H1 (cell line): Measurements from ENCODE around the gene DNMT3B.

Experiments used
- BCL11A ChIP-seq, 2 experiments: IDR thresholded peaks; one replicate each; pipeline ENCODE4 v1.6.1; 2011; ENCODE audit warnings: low read depth in 2 of 2, low read length in 2 of 2, mild to moderate bottlenecking in 2 of 2
- CBX5 ChIP-seq: fragments of 300-800, 300-1000 bp; sonication (generic); IDR thresholded peaks from 2 replicates; pipeline ENCODE4 v1.7.1; 2016; ENCODE audit warnings: antibody characterized with exemption, low read length, low read depth
- POLR2A ChIP-seq, 2 experiments: IDR thresholded peaks; 1 replicate in 1 of 2; 2 replicates in 1 of 2; pipeline ENCODE4 v1.6.1; 2011; ENCODE audit warnings: low read depth in 2 of 2, low read length in 2 of 2, mild to moderate bottlenecking in 2 of 2; ENCODE audit errors: control extremely low read depth in 1 of 2
- POLR2AphosphoS5 ChIP-seq: IDR thresholded peaks from 2 replicates; pipeline ENCODE4 v1.6.1; 2011; ENCODE audit warnings: low read depth, low read length
- RAD21 ChIP-seq, 2 experiments: IDR thresholded peaks in 1 of 2; conservative IDR thresholded peaks in 1 of 2; 2 replicates each; pipeline ENCODE4 v1.6.1; 2011; ENCODE audit warnings: low read depth in 2 of 2, low read length in 2 of 2, improper control_type of control experiment in 1 of 2, inconsistent platforms in 1 of 2, mild to moderate bottlenecking in 1 of 2, moderate library complexity in 1 of 2
- TAF7 ChIP-seq: optimal IDR thresholded peaks from 2 replicates; pipeline ENCODE3; 2011; ENCODE audit warnings: low read depth, mild to moderate bottlenecking, inconsistent platforms, low read length, moderate library complexity, borderline replicate concordance
- TBP ChIP-seq: IDR thresholded peaks from 2 replicates; pipeline ENCODE4 v1.6.1; 2011; ENCODE audit warnings: low read depth, low read length, improper control_type of control experiment
- TF ChIP-seq, protein P1 (sequence below), 3 experiments: IDR thresholded peaks; 1 replicate in 2 of 3; 2 replicates in 1 of 3; pipeline versions ENCODE4 v1.5.1 to v1.6.1; 2011; ENCODE audit warnings: low read length in 3 of 3, mild to moderate bottlenecking in 3 of 3, inconsistent platforms in 2 of 3, low read depth in 1 of 3, moderate library complexity in 1 of 3; ENCODE audit not compliant: insufficient read depth in 1 of 3; ENCODE audit errors: control extremely low read depth in 1 of 3

GRCh38 chr20:32775336-32775991, 13.3 kb downstream of the DNMT3B start:
- TF ChIP-seq POLR2A (IDR thresholded peaks at IDR 0.05; ENCODE audit: control extremely low read depth in 1 of 2, low read depth in 2 of 2, low read length in 2 of 2) = no peak
- no peak; the same call in 1 of the 2 replicates for TF ChIP-seq POLR2AphosphoS5
- no peak for TF ChIP-seq TAF7
- TF ChIP-seq, protein P1, sequence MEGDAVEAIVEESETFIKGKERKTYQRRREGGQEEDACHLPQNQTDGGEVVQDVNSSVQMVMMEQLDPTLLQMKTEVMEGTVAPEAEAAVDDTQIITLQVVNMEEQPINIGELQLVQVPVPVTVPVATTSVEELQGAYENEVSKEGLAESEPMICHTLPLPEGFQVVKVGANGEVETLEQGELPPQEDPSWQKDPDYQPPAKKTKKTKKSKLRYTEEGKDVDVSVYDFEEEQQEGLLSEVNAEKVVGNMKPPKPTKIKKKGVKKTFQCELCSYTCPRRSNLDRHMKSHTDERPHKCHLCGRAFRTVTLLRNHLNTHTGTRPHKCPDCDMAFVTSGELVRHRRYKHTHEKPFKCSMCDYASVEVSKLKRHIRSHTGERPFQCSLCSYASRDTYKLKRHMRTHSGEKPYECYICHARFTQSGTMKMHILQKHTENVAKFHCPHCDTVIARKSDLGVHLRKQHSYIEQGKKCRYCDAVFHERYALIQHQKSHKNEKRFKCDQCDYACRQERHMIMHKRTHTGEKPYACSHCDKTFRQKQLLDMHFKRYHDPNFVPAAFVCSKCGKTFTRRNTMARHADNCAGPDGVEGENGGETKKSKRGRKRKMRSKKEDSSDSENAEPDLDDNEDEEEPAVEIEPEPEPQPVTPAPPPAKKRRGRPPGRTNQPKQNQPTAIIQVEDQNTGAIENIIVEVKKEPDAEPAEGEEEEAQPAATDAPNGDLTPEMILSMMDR (IDR thresholded peaks at IDR 0.05; ENCODE audit: control extremely low read depth in 1 of 3, insufficient read depth in 1 of 3, low read depth in 1 of 3, low read length in 3 of 3) = no peak
- no peak for TF ChIP-seq RAD21 (IDR thresholded peaks at IDR 0.05 in 1 of 2, conservative IDR thresholded peaks at IDR 0.05 in 1 of 2; ENCODE audit: low read depth in 2 of 2, low read length in 2 of 2)
- TF ChIP-seq BCL11A (IDR thresholded peaks at IDR 0.05; ENCODE audit: low read depth in 2 of 2, low read length in 2 of 2) = no peak
- TF ChIP-seq TBP = no peak
- no peak for TF ChIP-seq CBX5
